ENCODE results near the gene LUC7L3. TPM values are rescaled to one million over a fixed set of nuclear protein-coding genes. Genes with fewer than 3 reads are reported as not detected.

The LUC7L3 gene
- total RNA-seq, 2 donors from 2014 or later = 71.2 to 85.6 TPM

GRCh38 chr17:50685691-50686493 is 33.5 kb upstream of the LUC7L3 start:
- WGBS, 2 donors = 81 to 87% methylated on average over 12 to 17 of the region's 17 CpGs
- intact Hi-C loops (cut with DNase I) = no loop called here

GRCh38 chr17:50686494-50687199 is 32.8 kb upstream of the LUC7L3 start:
- intact Hi-C loops (cut with DNase I) = no loop called here
- Histone ChIP-seq H3K27me3 (no peaks in the 10 kb centered on the region), H3K4me1 (peaks cover 87% of the 10 kb centered on the region), H3K36me3 (replicated peaks in 1 of 2; ENCODE audit: insufficient read depth in 1 of 2, low read depth in 2 of 2) (no peaks in the 10 kb centered on the region), H3K4me3 (no peak overlapping the region), H3K27ac (peak overlapping the region; percentile 90 to 98 (median 94)), H3K9me3 (no peaks in the 10 kb centered on the region)
- 22 to 29% methylated on average over 14 of the region's 14 CpGs for WGBS, 2 donors
- DNase-seq (peak; percentile 87 to 94 (median 90)), ATAC-seq (peak; percentile 87)
- TF ChIP-seq POLR2A (IDR thresholded peaks at IDR 0.05) = peak in 2 of 3 donors; percentile 44 to 53
- TF ChIP-seq CTCF (IDR thresholded peaks at IDR 0.05) = no peak

More at GRCh38 chr17:50685691-50686493, 33.5 kb upstream of the LUC7L3 start:
- no peaks in the 10 kb centered on the region for H3K27me3 ChIP-seq
- no peak overlapping the region for H3K4me3 ChIP-seq
- DNase-seq (peak in 2 of 4 donors; percentile 40 to 42), ATAC-seq (no peak)
- TF ChIP-seq POLR2A (IDR thresholded peaks at IDR 0.05) = no peak
- no peak for TF ChIP-seq CTCF (IDR thresholded peaks at IDR 0.05)
- H3K9me3 ChIP-seq = no peaks in the 10 kb centered on the region
- H3K27ac ChIP-seq = peak overlapping the region; percentile 90 to 98 (median 94)
- H3K36me3 ChIP-seq (replicated peaks in 1 of 2; ENCODE audit: insufficient read depth in 1 of 2, low read depth in 2 of 2) = no peaks in the 10 kb centered on the region
- H3K4me1 ChIP-seq = peaks cover 79% of the 10 kb centered on the region

GRCh38 chr17:50687200-50688066 is 32.0 kb upstream of the LUC7L3 start:
- peak in 1 of 4 donors; percentile 48 for DNase-seq
- Histone ChIP-seq H3K27ac (peak overlapping the region; percentile 90 to 98 (median 94)), H3K36me3 (replicated peaks in 1 of 2; ENCODE audit: insufficient read depth in 1 of 2, low read depth in 2 of 2) (no peaks in the 10 kb centered on the region), H3K4me3 (no peak overlapping the region), H3K4me1 (peaks cover 95% of the 10 kb centered on the region), H3K9me3 (no peaks in the 10 kb centered on the region), H3K27me3 (no peaks in the 10 kb centered on the region)
- intact Hi-C loops (cut with DNase I) = no loop called here
- no peak for TF ChIP-seq CTCF (IDR thresholded peaks at IDR 0.05)
- no peak for ATAC-seq
- 75 to 82% methylated on average over 11 to 16 of the region's 16 CpGs for WGBS, 2 donors

- intact Hi-C loops (cut with DNase I) = no loop called here
- peak overlapping the region; percentile 8 to 94 (median 92) for H3K27ac ChIP-seq
- H3K4me3 ChIP-seq = no peak overlapping the region
- no peak for TF ChIP-seq POLR2A (IDR thresholded peaks at IDR 0.05)
- no peak for TF ChIP-seq CTCF (IDR thresholded peaks at IDR 0.05)
- 96 to 100% methylated on average over 2 to 3 of the region's 3 CpGs for WGBS, 2 donors
- DNase-seq (no peak), ATAC-seq (no peak)
- no peaks in the 10 kb centered on the region for H3K36me3 ChIP-seq (replicated peaks in 1 of 2; ENCODE audit: insufficient read depth in 1 of 2, low read depth in 2 of 2)
- H3K9me3 ChIP-seq = no peaks in the 10 kb centered on the region
- peaks cover 97% of the 10 kb centered on the region for H3K4me1 ChIP-seq
- H3K27me3 ChIP-seq = no peaks in the 10 kb centered on the region
These were observed 31.2 kb upstream of the LUC7L3 start for GRCh38 chr17:50688245-50688644.

Measured in body of pancreas (tissue), 4 donors.